ENCODE results near the gene SRSF9.
"Not testable (repeated sequence)": the region's sequence is repeated elsewhere in the genome, so short reads cannot be mapped to it uniquely, and the experiment has no call there.

SRSF9 gene, protein sequence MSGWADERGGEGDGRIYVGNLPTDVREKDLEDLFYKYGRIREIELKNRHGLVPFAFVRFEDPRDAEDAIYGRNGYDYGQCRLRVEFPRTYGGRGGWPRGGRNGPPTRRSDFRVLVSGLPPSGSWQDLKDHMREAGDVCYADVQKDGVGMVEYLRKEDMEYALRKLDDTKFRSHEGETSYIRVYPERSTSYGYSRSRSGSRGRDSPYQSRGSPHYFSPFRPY

DNA sequence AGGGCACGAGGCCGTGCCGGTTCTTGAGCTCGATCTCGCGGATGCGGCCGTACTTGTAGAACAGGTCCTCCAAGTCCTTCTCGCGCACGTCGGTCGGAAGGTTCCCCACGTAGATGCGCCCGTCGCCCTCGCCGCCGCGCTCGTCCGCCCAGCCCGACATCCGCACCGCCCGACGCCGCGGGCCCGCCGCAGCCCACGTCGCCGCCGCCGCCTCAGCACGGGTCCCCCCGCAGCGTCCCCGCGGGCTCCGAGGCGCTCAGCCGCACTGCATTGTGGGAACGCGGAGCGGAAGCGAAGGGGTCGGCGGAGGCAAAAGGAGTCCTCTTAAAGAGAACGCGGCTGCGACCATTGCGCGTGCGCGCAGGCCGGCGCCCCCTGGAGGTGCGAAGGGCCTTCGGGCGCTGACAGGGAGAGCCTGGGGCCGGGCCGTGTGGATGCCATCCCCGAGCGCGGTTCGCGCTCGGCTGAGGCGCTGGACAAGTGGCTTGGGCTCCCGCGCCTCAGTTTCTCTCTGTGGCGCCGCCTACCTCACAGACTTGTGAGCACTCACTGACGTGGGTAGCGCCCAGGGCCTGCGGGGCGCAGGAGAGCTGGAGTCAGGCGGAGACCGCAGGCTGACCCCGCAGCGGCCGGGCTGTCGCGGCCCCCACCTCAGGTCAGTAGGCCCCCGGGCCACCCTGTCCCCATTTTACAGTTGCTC lies at the start of gene SRSF9:
TSS of gene SRSF9 (minus strand) at position 299 of the 700 bp plus-strand sequence. CDS start at position 160, 139 bp downstream.
- Mint-ChIP-seq H3K36me3 (ENCODE audit: low read depth) (peaks cover 35% of the 10 kb centered on the region), H3K9me3 (no peaks in the 10 kb centered on the region), H3K27me3 (no peaks in the 10 kb centered on the region), H3K4me3 (peak within 1 kb of the TSS; percentile 91), H3K4me1 (ENCODE audit: low read depth) (peaks cover 68% of the 10 kb centered on the region), H3K27ac (peak within 1 kb of the TSS; percentile 77)

DNA sequence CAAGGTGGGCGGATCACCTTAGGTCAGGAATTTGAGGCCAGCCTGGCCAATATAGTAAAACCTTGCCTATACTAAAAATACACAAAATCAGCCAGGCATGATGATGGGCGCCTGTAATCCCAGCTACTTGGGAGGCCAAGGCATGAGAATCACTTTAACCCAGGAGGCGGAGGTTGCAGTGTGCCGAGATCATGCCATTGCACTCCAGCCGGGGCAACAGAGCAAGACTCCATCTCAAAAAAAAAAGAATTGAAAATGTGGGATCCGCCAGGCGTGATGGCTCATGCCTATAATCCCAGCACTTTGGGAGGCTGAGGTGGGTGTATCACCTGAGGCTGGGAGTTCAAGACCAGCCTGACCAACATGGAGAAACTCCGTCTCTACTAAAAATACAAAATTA lies 49.8 kb upstream of the SRSF9 start:
- peaks cover 21% of the 10 kb centered on the region for H3K36me3 Mint-ChIP-seq (ENCODE audit: low read depth)
- H3K9me3 Mint-ChIP-seq; H3K4me1 Mint-ChIP-seq (ENCODE audit: low read depth); H3K4me3 Mint-ChIP-seq; H3K27ac Mint-ChIP-seq; H3K27me3 Mint-ChIP-seq: not testable (repeated sequence)

DNA sequence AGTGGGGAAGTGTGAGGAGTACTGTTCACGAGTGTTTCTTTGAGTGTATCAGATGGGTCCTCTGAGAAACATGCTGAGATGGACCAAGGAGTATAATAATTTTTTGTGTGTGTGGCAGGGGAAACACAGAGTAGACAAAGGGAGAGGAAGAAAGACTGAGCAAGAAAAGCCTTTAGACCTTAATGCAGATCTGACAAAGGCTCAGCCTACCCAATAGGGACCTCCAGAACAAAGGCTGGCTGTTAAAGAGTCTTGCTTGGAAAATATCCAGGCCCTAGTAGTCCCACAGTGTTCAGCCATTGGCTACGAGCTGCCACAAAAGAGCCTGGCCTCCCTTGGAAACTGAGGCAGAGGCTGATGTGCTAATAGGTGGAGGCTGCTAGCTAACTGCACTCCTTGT lies 45.9 kb upstream of the SRSF9 start:
- H3K4me3 Mint-ChIP-seq = no peak overlapping the region
- H3K36me3 Mint-ChIP-seq (ENCODE audit: low read depth) = peaks cover 29% of the 10 kb centered on the region
- H3K27ac Mint-ChIP-seq = no peak overlapping the region
- no peaks in the 10 kb centered on the region for H3K27me3 Mint-ChIP-seq
- no peaks in the 10 kb centered on the region for H3K9me3 Mint-ChIP-seq
- no peaks in the 10 kb centered on the region for H3K4me1 Mint-ChIP-seq (ENCODE audit: low read depth)

DNA sequence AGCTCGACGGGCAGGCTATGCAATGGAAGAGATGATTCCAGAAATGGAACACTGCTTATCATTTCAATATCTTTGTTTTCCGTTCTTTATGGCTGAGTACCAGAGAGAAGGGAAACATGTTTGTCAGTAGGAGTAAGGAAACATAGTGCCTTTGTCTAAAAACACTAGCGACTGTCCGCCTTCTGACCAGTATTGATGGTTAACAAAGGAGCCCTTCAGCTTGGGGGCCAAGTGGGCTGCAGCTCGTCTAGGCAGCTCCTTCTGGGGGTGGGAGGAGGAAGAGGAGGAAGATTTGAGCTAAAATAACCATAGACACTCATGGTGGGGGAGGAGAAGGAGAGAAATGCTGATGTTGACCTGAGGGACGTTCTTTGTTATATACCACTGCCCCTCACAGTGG lies 44.5 kb upstream of the SRSF9 start:
- Mint-ChIP-seq H3K27me3 (no peaks in the 10 kb centered on the region), H3K4me3 (no peak overlapping the region), H3K4me1 (ENCODE audit: low read depth) (no peaks in the 10 kb centered on the region), H3K9me3 (no peaks in the 10 kb centered on the region), H3K36me3 (ENCODE audit: low read depth) (peaks cover 31% of the 10 kb centered on the region), H3K27ac (no peak overlapping the region)

DNA sequence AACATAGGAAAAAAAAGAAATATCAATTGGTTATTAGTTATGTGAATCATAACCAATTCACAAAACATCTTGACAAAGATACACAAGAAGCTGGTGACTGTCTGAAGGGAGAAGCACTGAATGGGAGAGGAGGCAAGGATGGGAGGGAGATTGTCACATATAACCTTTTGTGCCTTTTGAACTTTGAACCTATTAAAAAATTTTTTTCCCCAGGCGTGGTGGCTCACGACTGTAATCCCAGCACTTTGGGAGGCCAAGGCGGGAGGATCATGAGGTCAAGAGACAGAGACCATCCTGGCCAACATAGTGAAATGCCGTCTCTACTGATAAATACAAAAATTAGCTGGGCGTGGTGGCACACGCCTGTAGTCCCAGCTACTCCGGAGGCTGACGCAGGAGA lies 39.0 kb upstream of the SRSF9 start:
- Mint-ChIP-seq H3K4me1 (ENCODE audit: low read depth) (no peaks in the 10 kb centered on the region), H3K27me3 (no peaks in the 10 kb centered on the region), H3K4me3 (no peak overlapping the region), H3K27ac (no peak overlapping the region), H3K36me3 (ENCODE audit: low read depth) (peaks cover 27% of the 10 kb centered on the region), H3K9me3 (no peaks in the 10 kb centered on the region)

DNA sequence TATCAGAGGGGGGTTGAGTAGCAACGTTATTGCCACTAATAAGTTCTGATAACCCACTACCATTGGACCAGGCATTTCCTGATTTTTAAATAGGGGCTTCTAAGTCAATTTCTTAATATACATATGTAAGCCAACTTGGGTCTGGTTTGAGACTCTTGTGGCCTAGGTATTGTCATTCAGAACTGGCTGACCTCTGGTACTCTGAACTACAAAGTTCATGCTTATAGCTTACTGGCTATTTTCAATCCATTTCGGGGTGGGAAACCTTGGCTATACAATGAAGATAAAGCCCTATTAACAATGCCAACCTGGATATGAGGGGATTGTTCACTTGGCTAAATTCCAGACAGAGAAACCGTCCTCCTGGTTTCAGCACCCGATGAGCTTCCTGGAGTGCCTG lies 35.0 kb upstream of the SRSF9 start:
- Mint-ChIP-seq H3K4me3 (no peak overlapping the region), H3K36me3 (ENCODE audit: low read depth) (peaks cover 28% of the 10 kb centered on the region), H3K27ac (no peak overlapping the region), H3K9me3 (no peaks in the 10 kb centered on the region), H3K27me3 (no peaks in the 10 kb centered on the region), H3K4me1 (ENCODE audit: low read depth) (no peaks in the 10 kb centered on the region)

DNA sequence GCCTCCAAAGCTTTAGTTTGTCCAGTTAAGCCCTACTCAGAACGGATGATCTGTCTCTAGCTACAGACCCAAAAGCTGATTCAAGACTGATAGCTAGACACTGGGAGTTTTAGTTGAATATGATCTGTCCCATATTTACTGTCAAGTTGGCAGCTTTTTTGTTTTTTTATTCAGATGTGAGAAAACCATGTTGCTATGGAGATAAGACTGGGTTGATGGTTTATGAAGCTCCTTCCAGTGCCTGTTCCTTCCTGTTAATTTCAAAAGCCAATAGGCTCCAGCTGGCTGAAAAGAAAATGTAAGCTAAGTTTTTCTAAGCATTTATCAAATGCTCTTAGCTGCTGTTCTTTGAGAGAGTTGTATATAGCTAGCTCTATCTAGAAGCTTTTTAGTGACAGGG lies 31.0 kb upstream of the SRSF9 start:
- no peaks in the 10 kb centered on the region for H3K27me3 Mint-ChIP-seq
- H3K4me3 Mint-ChIP-seq = no peak overlapping the region
- H3K27ac Mint-ChIP-seq = peak overlapping the region; percentile 26
- peaks cover 21% of the 10 kb centered on the region for H3K4me1 Mint-ChIP-seq (ENCODE audit: low read depth)
- H3K9me3 Mint-ChIP-seq = no peaks in the 10 kb centered on the region
- peaks cover 42% of the 10 kb centered on the region for H3K36me3 Mint-ChIP-seq (ENCODE audit: low read depth)

DNA sequence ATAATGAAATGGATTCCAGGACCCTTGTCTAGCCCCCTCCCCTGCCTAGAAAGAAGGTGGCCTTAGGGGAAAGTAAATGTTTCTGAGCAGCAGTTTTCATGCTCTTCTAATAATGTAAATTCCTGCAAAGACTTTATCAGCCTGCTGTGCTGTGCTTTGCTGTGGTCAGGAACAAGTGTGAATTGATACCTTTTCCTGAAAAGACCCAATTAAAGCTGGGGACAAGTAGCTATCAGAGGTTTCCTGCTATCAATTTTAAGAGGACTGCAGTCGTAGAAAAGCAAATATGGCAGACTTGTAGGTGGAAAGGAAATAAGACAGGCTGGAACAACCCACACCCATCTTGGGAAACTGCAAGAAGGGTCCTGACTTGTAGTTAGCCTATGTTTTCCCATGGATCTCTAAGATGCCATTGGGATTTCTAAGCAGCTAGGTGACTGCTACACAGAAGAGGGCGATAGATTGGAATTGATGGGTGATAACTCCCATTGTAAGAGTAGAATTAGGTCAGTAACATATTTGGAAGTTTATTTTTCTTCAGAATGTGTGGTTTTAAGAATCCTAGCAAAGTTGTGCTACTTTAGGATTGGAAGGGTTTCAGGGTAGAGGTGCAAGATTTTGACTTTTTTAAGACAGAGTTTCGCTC lies 29.4 kb upstream of the SRSF9 start:
- H3K4me3 Mint-ChIP-seq = no peak overlapping the region
- no peak overlapping the region for H3K27ac Mint-ChIP-seq
- no peaks in the 10 kb centered on the region for H3K27me3 Mint-ChIP-seq
- H3K36me3 Mint-ChIP-seq (ENCODE audit: low read depth) = peaks cover 39% of the 10 kb centered on the region
- no peaks in the 10 kb centered on the region for H3K9me3 Mint-ChIP-seq
- peaks cover 29% of the 10 kb centered on the region for H3K4me1 Mint-ChIP-seq (ENCODE audit: low read depth)

DNA sequence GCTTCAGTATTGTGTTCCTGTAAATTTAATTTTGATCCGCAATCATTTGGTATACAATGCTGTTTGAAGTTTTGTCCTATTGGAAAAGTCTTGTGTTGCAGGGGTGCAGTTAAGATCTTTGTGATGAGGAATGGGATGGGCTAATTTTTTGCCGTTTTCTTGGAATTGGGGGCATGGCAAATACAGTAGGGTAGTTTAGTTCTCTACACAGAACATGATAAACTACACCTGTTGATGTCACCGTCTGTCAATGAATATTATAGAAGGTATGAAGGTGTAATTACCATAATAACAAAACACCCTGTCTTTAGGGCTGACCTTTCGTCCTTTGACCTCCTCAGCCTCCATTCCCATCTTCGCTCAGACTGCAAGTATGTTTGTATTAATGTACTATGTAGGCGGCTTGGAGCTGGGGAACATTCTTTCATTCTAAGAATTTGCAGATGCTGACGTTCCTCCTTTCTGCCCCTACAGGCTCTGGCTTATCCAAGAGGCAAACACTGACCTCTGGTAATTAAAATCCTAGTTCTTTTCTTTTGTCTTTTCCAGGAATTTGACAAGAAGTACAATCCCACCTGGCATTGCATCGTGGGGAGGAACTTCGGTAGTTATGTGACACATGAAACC lies 28.1 kb upstream of the SRSF9 start:
- H3K4me1 Mint-ChIP-seq (ENCODE audit: low read depth) = peaks cover 29% of the 10 kb centered on the region
- H3K27me3 Mint-ChIP-seq = no peaks in the 10 kb centered on the region
- H3K9me3 Mint-ChIP-seq = no peaks in the 10 kb centered on the region
- peak overlapping the region; percentile 78 for H3K27ac Mint-ChIP-seq
- peaks cover 30% of the 10 kb centered on the region for H3K36me3 Mint-ChIP-seq (ENCODE audit: low read depth)
- peak overlapping the region; percentile 97 for H3K4me3 Mint-ChIP-seq

DNA sequence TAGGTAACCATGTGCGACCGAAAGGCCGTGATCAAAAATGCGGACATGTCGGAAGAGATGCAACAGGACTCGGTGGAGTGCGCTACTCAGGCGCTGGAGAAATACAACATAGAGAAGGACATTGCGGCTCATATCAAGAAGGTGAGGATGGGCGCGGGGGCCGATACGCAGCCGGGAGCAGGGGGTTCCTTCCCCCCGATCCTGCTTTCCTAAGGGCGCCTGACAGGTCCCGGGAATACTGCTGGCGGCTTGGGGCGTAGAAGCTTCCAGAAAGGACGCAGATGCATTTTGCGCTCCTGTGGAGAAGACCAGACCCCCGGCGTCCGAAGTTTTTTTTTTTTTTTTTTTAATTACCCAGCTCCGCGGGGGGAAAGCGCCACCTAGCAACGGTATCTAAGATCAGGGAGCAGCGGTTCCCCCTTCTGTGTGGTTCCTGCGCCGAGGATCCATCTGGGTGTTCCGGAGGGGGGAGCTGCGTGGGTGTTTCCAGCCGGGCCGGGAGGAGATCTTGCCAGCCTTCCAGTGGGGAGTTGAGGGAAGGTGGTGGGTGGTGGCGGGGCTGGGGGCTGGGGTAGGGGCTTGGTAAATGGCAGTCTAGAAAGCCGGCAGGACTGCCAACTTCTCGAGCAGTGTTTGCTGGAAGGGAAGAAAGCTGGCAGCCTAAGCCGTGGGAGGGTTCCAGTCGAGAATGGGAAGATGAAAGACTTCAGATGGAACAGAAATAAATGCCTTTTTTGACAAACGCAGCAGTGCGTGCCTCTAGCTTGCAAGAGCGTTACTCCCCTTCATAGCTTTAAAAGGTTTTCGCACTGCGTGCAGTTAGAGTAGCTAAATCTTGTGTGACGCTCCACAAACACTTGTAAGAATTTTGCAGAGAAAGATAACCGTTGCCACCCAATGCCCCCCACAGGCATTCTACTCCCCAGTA lies 27.1 kb upstream of the SRSF9 start:
- Mint-ChIP-seq H3K27ac (peak overlapping the region; percentile 89), H3K4me3 (peak overlapping the region; percentile 97), H3K9me3 (no peaks in the 10 kb centered on the region), H3K27me3 (no peaks in the 10 kb centered on the region), H3K4me1 (ENCODE audit: low read depth) (peaks cover 29% of the 10 kb centered on the region), H3K36me3 (ENCODE audit: low read depth) (peaks cover 28% of the 10 kb centered on the region)

DNA sequence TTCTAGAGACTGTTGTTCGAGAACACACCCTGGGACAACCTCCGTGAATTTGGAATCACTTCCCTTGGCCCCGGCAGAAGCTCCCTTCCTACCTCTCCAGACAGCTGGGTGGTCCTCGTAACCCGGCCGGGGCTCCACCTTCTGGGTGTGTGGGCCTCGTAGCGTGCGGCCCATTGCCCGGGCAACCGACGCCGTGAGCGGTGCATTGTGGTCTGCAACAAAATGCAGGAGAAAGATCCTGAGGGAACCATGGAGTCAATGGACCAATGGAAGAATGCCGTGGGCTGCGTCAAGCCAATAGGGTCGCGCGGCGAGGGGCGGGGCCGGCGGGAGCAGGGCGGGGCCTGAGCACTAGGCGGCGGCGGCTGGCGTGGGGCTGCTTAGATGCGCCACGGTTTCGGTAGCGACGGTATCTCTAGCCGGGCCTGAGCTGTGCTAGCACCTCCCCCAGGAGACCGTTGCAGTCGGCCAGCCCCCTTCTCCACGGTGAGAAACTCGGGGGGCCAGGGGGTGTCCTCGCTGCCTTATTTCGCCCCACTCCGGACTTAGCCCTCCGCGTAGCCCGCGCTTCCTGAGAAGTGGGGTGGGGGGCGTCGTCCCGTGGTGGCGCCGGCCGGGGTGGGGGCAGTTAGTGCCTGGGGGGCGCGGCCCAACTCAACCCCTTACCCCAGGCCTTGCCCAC lies 26.3 kb upstream of the SRSF9 start, which contains the start of gene DYNLL1:
TSS of gene DYNLL1 (plus strand) at position 383 of the 682 bp plus-strand sequence. CDS start 309 bp downstream, outside the sequence.
- H3K9me3 Mint-ChIP-seq = no peaks in the 10 kb centered on the region
- peak within 1 kb of the TSS; percentile 97 for H3K4me3 Mint-ChIP-seq
- H3K4me1 Mint-ChIP-seq (ENCODE audit: low read depth) = peaks cover 29% of the 10 kb centered on the region
- no peaks in the 10 kb centered on the region for H3K27me3 Mint-ChIP-seq
- peak within 1 kb of the TSS; percentile 89 for H3K27ac Mint-ChIP-seq
- H3K36me3 Mint-ChIP-seq (ENCODE audit: low read depth) = peaks cover 28% of the 10 kb centered on the region

DNA sequence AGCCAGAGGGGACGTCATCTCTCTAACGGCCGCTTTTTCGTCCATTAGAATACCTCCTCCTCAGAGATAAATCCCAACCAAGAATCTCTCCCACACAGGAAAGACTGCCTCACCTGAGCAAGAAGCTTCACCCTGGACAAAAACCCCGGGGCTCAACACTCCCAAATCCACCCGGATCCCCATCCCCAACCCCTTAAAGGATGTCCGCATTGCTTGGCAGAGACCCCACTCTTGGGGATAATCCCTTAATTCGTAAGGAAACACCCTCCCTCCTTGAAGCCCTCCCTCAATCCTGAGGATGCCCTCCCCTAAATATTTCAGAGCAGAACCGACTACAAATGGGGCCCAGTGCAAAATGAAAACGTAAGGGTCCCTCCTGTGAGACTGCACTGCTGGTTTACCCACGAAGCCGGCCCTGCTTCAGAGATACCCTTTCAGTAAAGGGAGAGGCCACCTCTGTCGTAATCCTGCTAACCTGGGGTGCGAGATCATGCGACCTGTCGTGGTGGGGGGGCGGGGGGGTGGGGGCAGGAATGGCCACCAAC lies 25.7 kb upstream of the SRSF9 start:
- Mint-ChIP-seq H3K27ac (peak overlapping the region; percentile 89), H3K36me3 (ENCODE audit: low read depth) (peaks cover 24% of the 10 kb centered on the region), H3K27me3 (no peaks in the 10 kb centered on the region), H3K4me3 (peak overlapping the region; percentile 97), H3K9me3 (no peaks in the 10 kb centered on the region), H3K4me1 (ENCODE audit: low read depth) (peaks cover 29% of the 10 kb centered on the region)

DNA sequence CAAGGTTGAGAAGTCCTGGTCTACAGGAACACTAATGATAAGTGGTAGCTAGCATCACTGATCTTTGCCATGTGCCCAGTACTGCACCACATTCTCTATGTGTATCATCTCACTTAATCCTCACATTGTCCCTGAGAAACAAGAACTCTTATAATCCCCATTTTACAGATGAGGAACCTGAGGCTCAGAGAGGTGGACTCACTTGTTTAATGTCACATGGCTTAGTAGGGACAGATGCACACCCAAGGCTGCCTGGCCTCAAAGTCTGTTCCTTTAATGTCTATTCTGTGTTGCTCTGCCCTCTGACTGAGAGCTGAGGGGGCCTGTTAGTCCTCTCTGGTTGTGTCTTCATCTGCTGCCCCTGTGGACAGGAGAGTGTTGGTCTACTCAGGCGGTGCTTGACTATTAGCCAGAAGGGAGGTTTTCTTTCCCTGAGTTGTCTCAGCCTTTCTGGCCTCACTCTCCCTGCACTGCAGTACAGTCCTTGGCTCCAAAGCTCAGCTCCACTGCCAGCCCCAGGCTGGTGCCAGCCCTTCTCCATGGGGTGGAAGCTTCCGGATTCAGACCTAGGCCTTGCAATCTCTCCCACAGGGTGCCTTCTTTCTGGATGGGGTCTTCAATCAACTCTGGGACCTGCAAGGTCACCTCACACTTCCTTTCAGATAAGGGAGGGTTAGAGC lies 21.4 kb upstream of the SRSF9 start:
- H3K36me3 Mint-ChIP-seq (ENCODE audit: low read depth) = no peaks in the 10 kb centered on the region
- H3K27me3 Mint-ChIP-seq = no peaks in the 10 kb centered on the region
- no peaks in the 10 kb centered on the region for H3K9me3 Mint-ChIP-seq
- peaks cover 8% of the 10 kb centered on the region for H3K4me1 Mint-ChIP-seq (ENCODE audit: low read depth)
- no peak overlapping the region for H3K4me3 Mint-ChIP-seq
- H3K27ac Mint-ChIP-seq = no peak overlapping the region
